Retinal pigment epithelial cell (primary cell): ENCODE data around the gene QDPR.

Experiments
- DNase-seq: peaks from one replicate; pipeline ENCODE4 v3.0.0-alpha.2; 2010; ENCODE audit warnings: low read depth
- H3K4me3 ChIP-seq: 2 replicates; pipeline ENCODE4 v1.5.1; 2011; ENCODE audit warnings: mild to moderate bottlenecking, low read length, control low read depth, moderate library complexity
- TF ChIP-seq, protein P1 (sequence below): conservative IDR thresholded peaks from 2 replicates; pipeline ENCODE4 v1.5.1; 2011; ENCODE audit warnings: low read depth, low read length, control low read depth, inconsistent platforms

The QDPR gene

DNA sequence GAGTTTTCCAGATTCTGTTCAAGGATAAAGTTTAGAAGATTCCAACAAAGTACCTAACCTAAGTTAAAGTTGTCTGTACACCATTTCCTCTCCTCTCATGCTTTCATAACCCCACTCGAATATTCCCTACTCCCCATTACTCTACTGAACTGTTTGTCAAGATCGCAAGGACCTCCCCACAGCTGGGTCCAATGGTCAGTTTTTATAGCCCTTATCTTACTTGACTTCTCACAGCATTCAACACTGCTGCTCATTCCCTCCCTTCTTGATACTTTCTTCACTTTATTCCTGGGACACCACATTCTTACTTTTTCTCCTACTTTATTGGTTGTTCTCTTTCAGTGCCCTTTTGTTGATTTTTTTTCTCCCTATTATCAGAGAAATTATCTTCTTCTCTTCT, 30.9 kb downstream of the QDPR start:
- DNase-seq = no peak
- H3K4me3 ChIP-seq = no peak overlapping the region
- TF ChIP-seq, protein P1, sequence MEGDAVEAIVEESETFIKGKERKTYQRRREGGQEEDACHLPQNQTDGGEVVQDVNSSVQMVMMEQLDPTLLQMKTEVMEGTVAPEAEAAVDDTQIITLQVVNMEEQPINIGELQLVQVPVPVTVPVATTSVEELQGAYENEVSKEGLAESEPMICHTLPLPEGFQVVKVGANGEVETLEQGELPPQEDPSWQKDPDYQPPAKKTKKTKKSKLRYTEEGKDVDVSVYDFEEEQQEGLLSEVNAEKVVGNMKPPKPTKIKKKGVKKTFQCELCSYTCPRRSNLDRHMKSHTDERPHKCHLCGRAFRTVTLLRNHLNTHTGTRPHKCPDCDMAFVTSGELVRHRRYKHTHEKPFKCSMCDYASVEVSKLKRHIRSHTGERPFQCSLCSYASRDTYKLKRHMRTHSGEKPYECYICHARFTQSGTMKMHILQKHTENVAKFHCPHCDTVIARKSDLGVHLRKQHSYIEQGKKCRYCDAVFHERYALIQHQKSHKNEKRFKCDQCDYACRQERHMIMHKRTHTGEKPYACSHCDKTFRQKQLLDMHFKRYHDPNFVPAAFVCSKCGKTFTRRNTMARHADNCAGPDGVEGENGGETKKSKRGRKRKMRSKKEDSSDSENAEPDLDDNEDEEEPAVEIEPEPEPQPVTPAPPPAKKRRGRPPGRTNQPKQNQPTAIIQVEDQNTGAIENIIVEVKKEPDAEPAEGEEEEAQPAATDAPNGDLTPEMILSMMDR = no peak

DNA sequence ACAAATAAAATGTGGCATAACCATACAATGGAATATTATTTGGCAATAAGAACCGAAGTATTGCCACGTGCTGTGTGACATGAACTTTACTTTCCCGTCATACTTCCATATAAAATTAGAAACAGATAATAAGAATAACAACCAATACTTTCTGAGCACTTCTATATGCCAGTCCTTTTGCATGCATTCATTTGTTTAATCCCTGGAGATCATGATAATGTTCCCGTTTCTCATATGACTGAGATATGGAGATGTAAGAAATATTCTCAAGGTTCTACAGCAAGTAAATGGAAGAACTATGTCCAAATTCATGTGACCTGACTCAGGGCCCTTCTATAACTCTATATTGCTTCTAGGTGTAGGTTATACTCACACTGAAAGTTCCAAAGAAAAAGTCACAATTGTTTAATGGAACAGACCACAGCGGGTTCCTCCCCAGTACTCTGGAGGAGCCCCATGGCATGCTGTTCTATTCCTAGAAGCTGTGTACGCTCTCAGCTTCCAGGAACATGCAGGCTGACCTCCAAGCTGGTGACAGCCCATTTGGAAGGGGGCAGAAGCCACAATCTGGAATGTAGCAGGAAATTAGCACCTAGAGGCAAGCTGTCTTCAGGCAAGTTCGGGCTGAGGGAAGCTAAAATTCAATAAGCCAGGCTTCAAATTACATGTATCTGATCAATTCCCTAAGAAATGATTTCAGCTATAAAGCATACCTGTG, 31.5 kb downstream of the QDPR start:
- no peak overlapping the region for H3K4me3 ChIP-seq
- TF ChIP-seq, protein P1 = no peak
- DNase-seq = no peak

DNA sequence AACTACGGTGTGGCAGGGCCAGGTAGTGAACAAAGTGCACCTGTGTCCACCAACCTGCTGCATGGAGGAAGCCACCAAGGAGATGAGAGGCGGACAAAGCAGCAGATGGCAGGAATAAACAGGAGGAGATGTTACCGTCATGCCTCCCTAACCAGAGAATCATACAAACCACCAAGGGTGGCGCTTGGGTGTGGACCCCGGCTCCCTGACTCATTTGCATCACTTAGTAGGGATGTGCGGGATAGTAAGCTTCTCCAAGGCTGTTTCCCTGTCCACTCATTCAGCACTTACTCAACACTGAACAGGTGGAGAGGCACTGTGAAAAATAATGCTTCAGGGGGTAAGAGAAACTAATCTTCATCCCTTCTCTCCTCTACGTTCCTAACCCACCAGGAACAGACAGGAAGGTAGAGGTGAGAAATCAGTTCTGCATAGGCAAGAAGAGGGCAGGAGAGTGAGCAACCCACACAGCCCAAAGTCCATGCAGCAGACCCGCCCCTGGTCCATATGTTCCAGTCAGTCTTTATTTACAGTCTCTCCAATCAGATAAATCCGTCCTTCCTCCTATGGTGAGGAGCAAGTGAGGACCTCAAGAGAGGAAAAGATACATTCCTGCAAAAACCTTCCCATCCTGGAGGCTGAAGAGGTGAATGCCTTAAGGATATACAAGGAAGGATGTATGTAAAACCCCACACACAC, 34.0 kb downstream of the QDPR start:
- TF ChIP-seq, protein P1 = no peak
- no peak for DNase-seq
- H3K4me3 ChIP-seq = no peak overlapping the region

DNA sequence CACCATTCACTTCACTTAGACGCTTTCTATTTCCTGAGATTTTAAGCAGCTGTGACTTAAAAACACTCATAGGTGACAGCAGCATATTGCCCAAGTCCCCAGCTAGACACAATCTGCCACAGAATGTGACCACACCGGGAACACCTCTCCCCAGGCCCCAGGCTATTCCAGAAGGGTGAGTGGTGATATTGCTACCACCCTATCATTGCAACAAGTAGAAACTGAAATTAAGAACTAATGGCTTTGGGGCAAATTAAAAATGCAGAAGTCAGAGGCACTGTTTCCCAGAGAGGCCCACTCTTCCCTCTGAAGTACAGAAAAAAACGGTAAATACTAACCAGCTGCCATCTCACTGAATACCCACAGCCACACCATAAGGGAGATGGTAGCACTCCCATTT, 35.0 kb downstream of the QDPR start:
- DNase-seq = no peak
- H3K4me3 ChIP-seq = no peak overlapping the region
- TF ChIP-seq, protein P1 = no peak

DNA sequence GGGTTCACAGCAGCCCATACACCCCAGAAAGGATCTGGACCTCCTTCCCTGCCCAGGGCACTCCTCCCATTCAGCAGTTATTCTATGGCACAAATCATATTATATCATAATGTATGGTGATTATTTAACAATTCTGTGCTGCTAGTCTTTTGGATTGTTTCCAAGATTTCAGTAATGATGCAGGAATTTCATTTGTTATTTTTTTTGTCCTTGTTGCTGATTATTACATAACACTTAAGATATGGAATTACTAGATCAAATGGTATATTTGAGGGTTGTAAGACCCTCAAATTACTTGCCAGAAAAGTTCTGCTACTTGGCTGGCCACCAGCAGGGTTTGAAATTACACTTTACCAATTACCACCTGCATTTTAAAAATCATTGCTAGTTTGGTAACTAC, 36.4 kb downstream of the QDPR start:
- no peak overlapping the region for H3K4me3 ChIP-seq
- DNase-seq = no peak
- TF ChIP-seq, protein P1 = no peak

DNA sequence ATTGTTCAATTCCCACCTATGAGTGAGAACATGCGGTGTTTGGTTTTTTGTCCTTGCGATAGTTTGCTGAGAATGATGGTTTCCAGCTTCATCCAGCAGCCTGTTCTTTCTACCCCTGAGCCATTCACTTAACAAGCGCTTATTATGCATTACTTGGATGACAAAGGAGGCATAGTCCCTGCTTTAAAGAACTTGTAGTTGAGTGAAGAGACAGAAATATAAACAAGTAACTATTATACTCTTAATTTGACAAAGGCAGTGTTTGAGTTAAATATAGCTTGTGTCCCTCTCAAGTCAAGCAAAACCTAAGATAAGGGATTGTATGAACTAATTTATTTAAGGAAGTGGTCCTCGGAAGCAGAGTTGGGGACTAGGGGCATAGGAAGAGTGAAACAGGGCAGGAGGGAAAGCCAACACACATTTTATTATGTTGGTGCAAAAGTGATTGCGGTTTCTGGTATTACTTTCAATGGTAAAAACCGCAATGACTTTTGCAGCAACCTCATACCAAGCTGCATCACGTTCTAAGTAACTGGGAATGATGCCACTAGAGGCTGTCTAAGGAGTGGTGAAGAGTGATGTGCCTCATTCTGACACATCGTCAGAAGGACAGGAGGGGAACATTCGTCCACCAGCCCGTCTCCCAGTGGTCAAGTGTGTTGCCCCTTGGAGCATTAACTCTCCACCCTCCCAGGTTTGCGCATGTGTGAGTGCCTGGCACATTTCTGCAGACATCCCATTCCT, 41.8 kb downstream of the QDPR start:
- TF ChIP-seq, protein P1 = no peak
- no peak for DNase-seq
- no peak overlapping the region for H3K4me3 ChIP-seq
